Right lobe of liver (tissue), 6 donors: ENCODE data around the gene ATL2. TPM values are rescaled to one million over a fixed set of nuclear protein-coding genes. Genes with fewer than 3 reads are reported as not detected.
A peak's percentile ranks its signal among the peaks of the same experiment; 100 is the strongest.
"Not testable (repeated sequence)": the region's sequence is repeated elsewhere in the genome, so short reads cannot be mapped to it uniquely, and the experiment has no call there.

Experiments used
- ATAC-seq, 4 donors: fragments of 200-7000 bp; cut with Tn5 transposase; one replicate each; pipeline ENCODE4 v1.9.1; 2020; ENCODE audit warnings: mild to moderate bottlenecking in 4 of 4, moderate library complexity in 4 of 4
- DNase-seq, 3 donors: peaks; one replicate each; pipeline ENCODE4 v3.0.0-alpha.2; 2020
- H3K27ac ChIP-seq, 3 donors: fragments of 200-600 bp; one replicate each; pipeline ENCODE4 v1.8.0; 2022
- H3K27me3 ChIP-seq, 2 donors: fragments of 200-600 bp; one replicate each; pipeline ENCODE4 v1.8.0; 2022
- H3K36me3 ChIP-seq, 4 donors: fragments of 200-600 bp; sonication (generic) in 1 of 4; one replicate each; pipeline versions ENCODE4 v1.5.1 to v1.8.0; 2017 to 2022; ENCODE audit warnings: control low read depth in 1 of 4
- H3K4me1 ChIP-seq, 4 donors: fragments of 200-600 bp; sonication (generic) in 1 of 4; one replicate each; pipeline versions ENCODE4 v1.5.1 to v1.8.0; 2017 to 2022; ENCODE audit warnings: control low read depth in 1 of 4
- H3K4me3 ChIP-seq, 3 donors: fragments of 200-600 bp; one replicate each; pipeline ENCODE4 v1.8.0; 2022
- H3K9me3 ChIP-seq, 4 donors: fragments of 200-600 bp; sonication (generic) in 1 of 4; one replicate each; pipeline versions ENCODE4 v1.5.1 to v1.8.0; 2017 to 2022; ENCODE audit warnings: control low read depth in 1 of 4
- POLR2A ChIP-seq: fragments of 450-650 bp; IDR thresholded peaks from one replicate; pipeline ENCODE4 v1.6.1; 2017; ENCODE audit warnings: antibody characterized with exemption, mild to moderate bottlenecking
- WGBS: methylation state at CpG from one replicate; pipeline ENCODE4 v1.1.6; 2018; ENCODE audit warnings: low coverage, low lambda C conversion rate; ENCODE audit not compliant: insufficient coverage; ENCODE audit errors: missing lambda C conversion rate; 5-methylcytosine and 5-hydroxymethylcytosine counted together
- intact Hi-C, 2 donors: fragments of 100-400 bp; cut with DNase I; formaldehyde crosslinking; loops; one replicate each; pipeline versions ENCODE4 v1.11.2 to v1.14.1; 2022
- total RNA-seq, 6 experiments: library from RNA; depleted of rRNA in 2 of 6; stranded (reverse); fragments of >200 nt in 2 of 6; fragmentation: NEBNext Ultra II Directional in 3 of 6; extraction: Animal tissue kit (Norgen Biotek cat#: 25700) in 3 of 6; gene quantifications; one replicate each; pipeline versions ENCODE4 v1.1.0 to v1.2.4, GENCODE V29; 2016 to 2023
- TF ChIP-seq, protein P1 (sequence below), 4 donors: fragments of 200-600 bp in 3 of 4; fragments of 450-650 bp in 1 of 4; IDR thresholded peaks; one replicate each; pipeline versions ENCODE4 v1.5.1 to v1.8.0; 2016 to 2022; ENCODE audit warnings: antibody characterized with exemption in 4 of 4, mild to moderate bottlenecking in 2 of 4
- donor health status: DM: no; HTN: yes; CAD: no.
- donor health status: DM: no; HTN: no; CAD: no.
- donor health status: DM: no; HTN: no; CAD: no.
- donor health status: DM: no; HTN: yes; CAD: no.
- donor health status: DM: no; HTN: yes; CAD: no.

The ATL2 gene
- total RNA-seq, 6 experiments from 2014 or later = 39.1 to 57.5 (median 46.3) TPM

DNA sequence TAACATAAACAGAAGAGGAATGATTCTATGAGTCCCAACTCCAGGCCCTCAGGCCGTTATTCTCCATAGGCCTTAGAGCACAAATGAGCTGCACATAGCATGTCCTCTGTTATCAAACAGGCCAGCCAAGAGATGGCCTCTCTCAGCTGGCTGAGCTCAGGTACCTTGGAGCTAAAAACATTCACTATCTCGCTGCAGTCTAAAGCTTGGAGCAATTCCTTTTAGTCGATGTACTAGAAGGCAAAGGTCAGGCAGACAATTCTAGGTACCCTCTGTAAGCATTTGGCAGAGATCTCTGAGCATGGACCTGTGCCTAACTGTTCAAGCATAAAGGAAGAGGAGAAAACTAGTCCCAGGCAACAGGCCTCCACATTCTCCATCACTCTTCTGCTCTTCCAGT is 38.0 kb upstream of the ATL2 start:
- intact Hi-C loops = no loop called here
- no peaks in the 10 kb centered on the region for H3K9me3 ChIP-seq
- ATAC-seq (peak; percentile 62 to 96 (median 85)), DNase-seq (no peak)
- H3K27me3 ChIP-seq = no peaks in the 10 kb centered on the region
- H3K4me3 ChIP-seq = no peak overlapping the region
- WGBS = 36% methylated on average over 3 of the region's 3 CpGs
- no peak for TF ChIP-seq POLR2A
- TF ChIP-seq, protein P1, sequence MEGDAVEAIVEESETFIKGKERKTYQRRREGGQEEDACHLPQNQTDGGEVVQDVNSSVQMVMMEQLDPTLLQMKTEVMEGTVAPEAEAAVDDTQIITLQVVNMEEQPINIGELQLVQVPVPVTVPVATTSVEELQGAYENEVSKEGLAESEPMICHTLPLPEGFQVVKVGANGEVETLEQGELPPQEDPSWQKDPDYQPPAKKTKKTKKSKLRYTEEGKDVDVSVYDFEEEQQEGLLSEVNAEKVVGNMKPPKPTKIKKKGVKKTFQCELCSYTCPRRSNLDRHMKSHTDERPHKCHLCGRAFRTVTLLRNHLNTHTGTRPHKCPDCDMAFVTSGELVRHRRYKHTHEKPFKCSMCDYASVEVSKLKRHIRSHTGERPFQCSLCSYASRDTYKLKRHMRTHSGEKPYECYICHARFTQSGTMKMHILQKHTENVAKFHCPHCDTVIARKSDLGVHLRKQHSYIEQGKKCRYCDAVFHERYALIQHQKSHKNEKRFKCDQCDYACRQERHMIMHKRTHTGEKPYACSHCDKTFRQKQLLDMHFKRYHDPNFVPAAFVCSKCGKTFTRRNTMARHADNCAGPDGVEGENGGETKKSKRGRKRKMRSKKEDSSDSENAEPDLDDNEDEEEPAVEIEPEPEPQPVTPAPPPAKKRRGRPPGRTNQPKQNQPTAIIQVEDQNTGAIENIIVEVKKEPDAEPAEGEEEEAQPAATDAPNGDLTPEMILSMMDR (IDR thresholded peaks at IDR 0.05) = no peak
- no peaks in the 10 kb centered on the region for H3K36me3 ChIP-seq
- H3K4me1 ChIP-seq = peaks cover 0 to 20% (median 0%) of the 10 kb centered on the region in 4 donors
- no peak overlapping the region for H3K27ac ChIP-seq

DNA sequence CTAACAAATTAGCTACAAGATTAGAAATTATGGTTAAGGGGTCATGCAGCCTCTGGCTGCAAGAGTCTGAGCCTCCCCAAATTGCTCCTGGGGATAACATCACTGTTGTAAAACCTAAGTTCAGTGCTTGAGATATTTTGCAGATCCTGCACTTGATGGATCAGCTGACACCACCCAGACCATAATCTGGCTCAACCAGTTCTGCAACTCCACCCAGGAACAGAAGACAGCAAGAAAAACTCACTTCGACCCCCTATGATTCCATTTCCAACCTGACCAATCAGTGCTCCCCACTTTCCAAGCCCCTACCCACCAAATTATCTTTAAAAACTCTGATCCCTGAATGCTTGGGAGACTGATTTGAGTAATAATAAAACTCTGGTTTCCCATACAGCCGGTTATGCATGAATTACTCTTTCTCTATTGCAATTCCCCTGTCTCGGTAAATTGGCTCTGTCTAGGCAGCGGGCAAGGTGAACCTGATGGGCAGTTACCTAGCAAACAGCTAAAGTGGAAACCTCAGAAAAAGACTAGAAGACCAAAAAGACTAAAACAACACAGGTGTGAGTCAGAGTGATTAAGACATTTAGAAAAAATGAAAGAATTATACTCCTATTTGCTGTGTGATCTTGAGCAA is 35.3 kb upstream of the ATL2 start:
- H3K4me3 ChIP-seq, H3K36me3 ChIP-seq, H3K27ac ChIP-seq, H3K27me3 ChIP-seq, ATAC-seq, H3K9me3 ChIP-seq, DNase-seq, intact Hi-C loops: not testable (repeated sequence)
- 93% methylated on average over 4 of the region's 4 CpGs for WGBS
- H3K4me1 ChIP-seq = peaks cover 0 to 45% (median 6%) of the 10 kb centered on the region in 4 donors

DNA sequence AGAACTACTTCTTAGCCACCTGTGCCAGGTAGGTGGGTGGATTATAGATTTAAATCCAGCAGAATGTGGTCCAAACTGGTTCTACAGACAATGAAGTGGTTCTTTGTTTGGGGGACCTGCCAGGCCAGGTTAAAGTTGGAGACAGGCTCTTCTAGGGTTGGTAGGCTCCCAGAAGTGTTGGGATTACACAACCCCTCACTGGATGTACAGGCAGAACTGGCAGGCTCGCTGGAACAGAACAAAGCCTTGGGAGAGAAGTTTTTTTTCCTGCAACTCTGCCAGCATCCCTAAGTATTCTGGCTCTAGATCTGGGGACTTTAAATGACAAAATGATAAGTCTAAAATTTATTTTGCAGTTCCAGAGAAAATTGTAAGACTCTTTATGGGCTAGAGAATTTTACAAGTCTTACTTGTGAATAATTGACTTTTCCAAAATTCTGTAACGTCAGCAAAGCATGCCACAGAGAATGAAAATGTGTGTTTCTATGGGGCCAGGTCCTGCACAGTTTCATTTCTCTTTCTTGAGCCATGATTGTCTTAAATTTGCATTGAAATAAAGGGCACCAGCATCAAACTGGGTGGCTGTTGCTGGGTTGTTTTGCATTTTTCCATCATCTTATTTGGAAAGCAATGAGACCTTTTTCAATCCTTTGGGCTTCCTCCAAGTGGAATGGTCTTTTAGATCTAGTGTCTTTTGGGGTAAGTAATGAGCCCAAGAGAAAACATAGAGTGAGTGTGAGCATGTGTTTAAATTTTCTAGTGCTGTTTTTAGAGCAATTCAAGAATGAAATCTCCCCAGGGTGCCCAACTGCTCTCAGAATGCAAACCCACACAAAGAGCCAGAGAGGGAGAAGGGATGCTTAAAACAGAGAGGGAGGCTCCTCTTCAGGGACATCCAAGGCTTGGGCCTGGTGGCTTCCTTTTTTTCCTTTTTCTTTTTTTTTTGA is 32.4 kb upstream of the ATL2 start:
- TF ChIP-seq POLR2A = no peak
- TF ChIP-seq, protein P1 (IDR thresholded peaks at IDR 0.05) = no peak
- peaks cover 0 to 60% (median 18%) of the 10 kb centered on the region in 4 donors for H3K4me1 ChIP-seq
- intact Hi-C loops = no loop called here
- H3K27ac ChIP-seq = peak overlapping the region in 2 of 3 donors; percentile 30 to 85
- WGBS = 10% methylated on average over 2 of the region's 2 CpGs
- ATAC-seq (peak; percentile 28 to 57 (median 46)), DNase-seq (peak in 2 of 3 donors; percentile 59 to 69)
- no peak overlapping the region for H3K4me3 ChIP-seq
- H3K27me3 ChIP-seq = no peaks in the 10 kb centered on the region
- no peaks in the 10 kb centered on the region for H3K9me3 ChIP-seq
- no peaks in the 10 kb centered on the region for H3K36me3 ChIP-seq

DNA sequence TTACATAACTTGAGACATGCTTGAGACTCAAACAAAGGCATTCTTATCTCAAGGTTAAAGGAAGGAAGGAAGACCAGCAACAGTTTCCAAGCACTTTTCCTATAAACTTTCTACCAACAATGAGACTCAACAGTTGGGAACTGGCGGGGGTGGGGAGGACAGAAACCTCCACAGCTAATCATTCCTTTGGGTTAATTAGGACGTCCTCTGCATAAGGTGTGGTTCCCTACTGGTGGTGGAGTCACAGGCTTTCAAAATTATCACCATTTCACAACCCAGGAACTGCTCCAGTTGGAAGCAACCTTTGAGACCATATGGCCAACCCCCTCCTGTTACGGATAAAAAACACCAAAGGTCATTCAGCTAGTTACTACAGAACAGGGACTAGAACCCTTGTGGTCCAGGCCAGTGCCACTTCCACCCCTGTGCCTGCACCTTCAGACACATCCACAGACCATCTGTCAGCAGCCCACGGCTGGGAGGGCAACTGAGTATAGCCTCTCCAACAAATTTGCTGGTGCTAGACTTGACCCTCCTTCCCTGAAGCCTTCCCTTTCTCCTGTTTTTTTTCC is 30.1 kb upstream of the ATL2 start:
- Histone ChIP-seq H3K27me3 (no peaks in the 10 kb centered on the region), H3K4me1 (peaks cover 0 to 53% (median 18%) of the 10 kb centered on the region in 4 donors), H3K36me3 (no peaks in the 10 kb centered on the region), H3K9me3 (no peaks in the 10 kb centered on the region), H3K27ac (peak overlapping the region; percentile 72 to 85 (median 84)), H3K4me3 (no peak overlapping the region)
- DNase-seq = peak; percentile 38 to 78 (median 60)
- 22% methylated on average over 3 of the region's 4 CpGs for WGBS
- peak; percentile 41 for TF ChIP-seq POLR2A
- TF ChIP-seq, protein P1 (IDR thresholded peaks at IDR 0.05) = no peak
- intact Hi-C loops = no loop called here
- peak; percentile 73 to 82 (median 82) for ATAC-seq
